HG03521 (cell line): ENCODE results near the gene LRRC37B.
"Not testable (repeated sequence)": the region's sequence is repeated elsewhere in the genome, so short reads cannot be mapped to it uniquely, and the experiment has no call there.

Source experiments
- ATAC-seq: cut with Tn5 transposase; IDR thresholded peaks from one replicate; pipeline ENCODE4 v1.9.1; 2021; ENCODE audit warnings: mild to moderate bottlenecking, moderate library complexity; ENCODE audit not compliant: unreplicated experiment

The LRRC37B gene

GRCh38 chr17:32041306-32041875 is 34.2 kb downstream of the LRRC37B start:
- not testable (repeated sequence) for ATAC-seq

GRCh38 chr17:32042266-32042665 is 35.1 kb downstream of the LRRC37B start:
- not testable (repeated sequence) for ATAC-seq

- ATAC-seq, result not testable (repeated sequence)
Measured at GRCh38 chr17:32045611-32046010, 38.4 kb downstream of the LRRC37B start.

- ATAC-seq, result not testable (repeated sequence)
Measured at GRCh38 chr17:32047663-32048062, 40.5 kb downstream of the LRRC37B start.

GRCh38 chr17:32054985-32055384 is 47.8 kb downstream of the LRRC37B start:
- not testable (repeated sequence) for ATAC-seq

GRCh38 chr17:32055425-32055824 is 48.2 kb downstream of the LRRC37B start:
- not testable (repeated sequence) for ATAC-seq

GRCh38 chr17:32056500-32056899 is 49.3 kb downstream of the LRRC37B start:
- not testable (repeated sequence) for ATAC-seq

- not testable (repeated sequence) for ATAC-seq
Measured at GRCh38 chr17:32057460-32058105, 50.4 kb downstream of the LRRC37B start.

- not testable (repeated sequence) for ATAC-seq
Measured at GRCh38 chr17:32060695-32061094, 53.5 kb downstream of the LRRC37B start.

GRCh38 chr17:32061840-32062239 is 54.7 kb downstream of the LRRC37B start:
- not testable (repeated sequence) for ATAC-seq

- ATAC-seq, result not testable (repeated sequence)
Measured at GRCh38 chr17:32064091-32064490, 56.9 kb downstream of the LRRC37B start.

GRCh38 chr17:32066123-32066680 is 59.0 kb downstream of the LRRC37B start:
- not testable (repeated sequence) for ATAC-seq

GRCh38 chr17:32066863-32067642 is 59.9 kb downstream of the LRRC37B start:
- not testable (repeated sequence) for ATAC-seq

- not testable (repeated sequence) for ATAC-seq
Measured at GRCh38 chr17:32069067-32069466, 61.9 kb downstream of the LRRC37B start.

GRCh38 chr17:32071961-32072360 is 64.8 kb downstream of the LRRC37B start:
- not testable (repeated sequence) for ATAC-seq

GRCh38 chr17:32073131-32073530 is 65.9 kb downstream of the LRRC37B start:
- ATAC-seq, result not testable (repeated sequence)

GRCh38 chr17:32079753-32080152 is 72.6 kb downstream of the LRRC37B start:
- ATAC-seq, result peak; percentile 72

GRCh38 chr17:32083550-32083979 is 76.4 kb downstream of the LRRC37B start:
- not testable (repeated sequence) for ATAC-seq

- ATAC-seq, result not testable (repeated sequence)
Measured at GRCh38 chr17:32084003-32084941, 77.1 kb downstream of the LRRC37B start.
